Activated naive CD4-positive, alpha-beta T cell treated with anti-CD3 and anti-CD28 coated beads for 36 hours (primary cell): ENCODE results near the gene TRIM7. TPM values are rescaled to one million over a fixed set of nuclear protein-coding genes. Genes with fewer than 3 reads are reported as not detected.
"Not testable (repeated sequence)": the region's sequence is repeated elsewhere in the genome, so short reads cannot be mapped to it uniquely, and the experiment has no call there.

Experiments used
- CTCF ChIA-PET: fragments of 350-600 bp; sonication (Branson Sonifier 250); formaldehyde crosslinking; loops from one replicate; lab custom pipeline; 2021; ENCODE audit warnings: antibody characterized with exemption; lab: Charles Lee
- DNase-seq: peaks from one replicate; pipeline ENCODE4 v3.0.0-alpha.2; 2020
- H3K27ac Mint-ChIP-seq: one replicate; pipeline ENCODE4 v1.8.0; 2021; ENCODE audit warnings: mild to moderate bottlenecking, mixed read lengths
- H3K27me3 Mint-ChIP-seq: one replicate; pipeline ENCODE4 v1.8.0; 2021; ENCODE audit warnings: low read depth, mixed read lengths
- H3K36me3 Mint-ChIP-seq: one replicate; pipeline ENCODE4 v1.8.0; 2021; ENCODE audit warnings: low read depth, mixed read lengths
- H3K4me1 Mint-ChIP-seq: one replicate; pipeline ENCODE4 v1.8.0; 2021; ENCODE audit warnings: low read depth, mixed read lengths
- H3K4me3 Mint-ChIP-seq: one replicate; pipeline ENCODE4 v1.8.0; 2021; ENCODE audit warnings: mild to moderate bottlenecking, moderate library complexity, mixed read lengths
- H3K9me3 Mint-ChIP-seq: one replicate; pipeline ENCODE4 v1.8.0; 2021; ENCODE audit warnings: mixed read lengths
- intact Hi-C: fragments of 100-400 bp; cut with micrococcal nuclease; formaldehyde crosslinking; loops from one replicate; pipeline ENCODE4 v1.15.1; 2023
- total RNA-seq, 2 experiments: library from RNA; stranded (reverse); gene quantifications; one replicate each; pipeline ENCODE4 v1.2.3, GENCODE V29; 2021

Gene TRIM7
- total RNA-seq, 2 experiments from 2014 or later = 1.6 to 1.8 TPM

- peaks cover 29% of the 10 kb centered on the region for H3K27me3 Mint-ChIP-seq
- peaks cover 47% of the 10 kb centered on the region for H3K4me1 Mint-ChIP-seq
- CTCF ChIA-PET = interaction anchor here (0.6 to 1.2 kb wide), 2 partner anchors 13 to 55 kb away, joined by 4 read pairs; no protein-coding TSS in a partner anchor
- H3K36me3 Mint-ChIP-seq = no peaks in the 10 kb centered on the region
- no peak for DNase-seq
- peak overlapping the region; percentile 85 for H3K4me3 Mint-ChIP-seq
- no peaks in the 10 kb centered on the region for H3K9me3 Mint-ChIP-seq
- peak overlapping the region; percentile 90 for H3K27ac Mint-ChIP-seq
- intact Hi-C loops = loop anchor here (2.0 kb wide), 2 partner anchors 301 to 353 kb away; partner anchors contain the start of gene ZFP62
Observed at GRCh38 chr5:181161534-181162175, 43.3 kb downstream of the TRIM7 start.

GRCh38 chr5:181160755-181161533, 44.1 kb downstream of the TRIM7 start:
- H3K4me3 Mint-ChIP-seq = peak overlapping the region; percentile 85
- DNase-seq = peak; percentile 64
- intact Hi-C loops = loop anchor here (1.0 to 2.0 kb wide), 5 partner anchors 27 to 352 kb away; partner anchors contain the start of genes TRIM41 and ZFP62
- H3K27ac Mint-ChIP-seq = peak overlapping the region; percentile 90
- peaks cover 23% of the 10 kb centered on the region for H3K27me3 Mint-ChIP-seq
- H3K4me1 Mint-ChIP-seq = peaks cover 40% of the 10 kb centered on the region
- H3K36me3 Mint-ChIP-seq, H3K9me3 Mint-ChIP-seq: not testable (repeated sequence)
- CTCF ChIA-PET = interaction anchor here (0.9 to 1.3 kb wide), 2 partner anchors 24 to 44 kb away, joined by 3 to 5 read pairs; partner anchors contain the start of gene TRIM7

GRCh38 chr5:181160152-181160754, 44.7 kb downstream of the TRIM7 start:
- H3K4me3 Mint-ChIP-seq = peak overlapping the region; percentile 60
- CTCF ChIA-PET = interaction anchor here (0.9 to 1.5 kb wide), 4 partner anchors 21 to 330 kb away, joined by 3 to 5 read pairs (median 4); partner anchors contain the start of gene TRIM7

GRCh38 chr5:181159286-181160151, 45.5 kb downstream of the TRIM7 start:
- peaks cover 14% of the 10 kb centered on the region for H3K27me3 Mint-ChIP-seq
- intact Hi-C loops = loop anchor here (1.0 to 2.0 kb wide), 8 partner anchors 25 to 375 kb away; partner anchors contain the start of genes TRIM41 and ZFP62
- H3K4me1 Mint-ChIP-seq = peaks cover 34% of the 10 kb centered on the region
- H3K4me3 Mint-ChIP-seq = peak overlapping the region; percentile 11
- no peaks in the 10 kb centered on the region for H3K9me3 Mint-ChIP-seq
- H3K27ac Mint-ChIP-seq = peak overlapping the region; percentile 85
- CTCF ChIA-PET = interaction anchor here (0.8 to 1.5 kb wide), 8 partner anchors 9 to 377 kb away, joined by 3 to 5 read pairs (median 3); partner anchors contain the start of gene TRIM7
- no peaks in the 10 kb centered on the region for H3K36me3 Mint-ChIP-seq
- DNase-seq = peak; percentile 97

More at GRCh38 chr5:181160152-181160754, 44.7 kb downstream of the TRIM7 start:
- Mint-ChIP-seq H3K27me3 (peaks cover 18% of the 10 kb centered on the region), H3K36me3 (no peaks in the 10 kb centered on the region), H3K4me1 (peaks cover 36% of the 10 kb centered on the region), H3K27ac (peak overlapping the region; percentile 72), H3K9me3 (no peaks in the 10 kb centered on the region)
- intact Hi-C loops = loop anchor here (1.0 to 2.0 kb wide), 5 partner anchors 28 to 351 kb away; partner anchors contain the start of genes TRIM41 and ZFP62
- DNase-seq = peak; percentile 92

GRCh38 chr5:181158869-181159268, 46.1 kb downstream of the TRIM7 start:
- H3K4me1 Mint-ChIP-seq = peaks cover 35% of the 10 kb centered on the region
- no peaks in the 10 kb centered on the region for H3K36me3 Mint-ChIP-seq
- peaks cover 12% of the 10 kb centered on the region for H3K27me3 Mint-ChIP-seq
- H3K27ac Mint-ChIP-seq = no peak overlapping the region
- no peak for DNase-seq
- H3K9me3 Mint-ChIP-seq = no peaks in the 10 kb centered on the region
- intact Hi-C loops = loop anchor here (1.0 to 2.0 kb wide), 3 partner anchors 25 to 375 kb away; no protein-coding TSS in a partner anchor
- CTCF ChIA-PET = interaction anchor here (0.8 to 1.5 kb wide), 7 partner anchors 10 to 376 kb away, joined by 3 to 4 read pairs (median 3); no protein-coding TSS in a partner anchor
- no peak overlapping the region for H3K4me3 Mint-ChIP-seq

- no peak for DNase-seq
- CTCF ChIA-PET = interaction anchor here (0.7 kb wide), 1 partner anchor 34 kb away, joined by 3 read pairs; no protein-coding TSS in a partner anchor
- Mint-ChIP-seq H3K4me3 (no peak overlapping the region), H3K36me3 (no peaks in the 10 kb centered on the region), H3K4me1 (peaks cover 25% of the 10 kb centered on the region), H3K27me3 (peaks cover 4% of the 10 kb centered on the region), H3K9me3 (no peaks in the 10 kb centered on the region), H3K27ac (no peak overlapping the region)
- intact Hi-C loops = no loop called here
Observed at GRCh38 chr5:181156758-181157157, 48.2 kb downstream of the TRIM7 start.

- Mint-ChIP-seq H3K27me3 (peaks cover 22% of the 10 kb centered on the region), H3K36me3 (no peaks in the 10 kb centered on the region), H3K4me1 (peaks cover 5% of the 10 kb centered on the region), H3K27ac (no peak overlapping the region), H3K9me3 (no peaks in the 10 kb centered on the region), H3K4me3 (no peak overlapping the region)
- CTCF ChIA-PET = interaction anchor here (0.7 kb wide), 1 partner anchor 315 kb away, joined by 3 read pairs; no protein-coding TSS in a partner anchor
- intact Hi-C loops = no loop called here
- peak; percentile 54 for DNase-seq
Observed at GRCh38 chr5:181153814-181154213, 51.2 kb downstream of the TRIM7 start.

GRCh38 chr5:181152406-181152805, 52.6 kb downstream of the TRIM7 start:
- CTCF ChIA-PET = no interaction called here
- Mint-ChIP-seq H3K27me3 (peaks cover 29% of the 10 kb centered on the region), H3K36me3 (no peaks in the 10 kb centered on the region), H3K27ac (no peak overlapping the region), H3K4me1 (peaks cover 5% of the 10 kb centered on the region), H3K4me3 (no peak overlapping the region), H3K9me3 (no peaks in the 10 kb centered on the region)
- intact Hi-C loops = no loop called here
- DNase-seq = no peak

GRCh38 chr5:181151146-181151545, 53.9 kb downstream of the TRIM7 start:
- no peak for DNase-seq
- intact Hi-C loops = no loop called here
- Mint-ChIP-seq H3K36me3 (no peaks in the 10 kb centered on the region), H3K9me3 (no peaks in the 10 kb centered on the region), H3K4me3 (no peak overlapping the region), H3K27ac (no peak overlapping the region), H3K4me1 (peaks cover 5% of the 10 kb centered on the region), H3K27me3 (peaks cover 33% of the 10 kb centered on the region)
- CTCF ChIA-PET = interaction anchor here (0.7 kb wide), 1 partner anchor 9 kb away, joined by 4 read pairs; no protein-coding TSS in a partner anchor

- H3K27me3 Mint-ChIP-seq = peaks cover 35% of the 10 kb centered on the region
- intact Hi-C loops = no loop called here
- H3K4me3 Mint-ChIP-seq = no peak overlapping the region
- no peak overlapping the region for H3K27ac Mint-ChIP-seq
- peaks cover 5% of the 10 kb centered on the region for H3K4me1 Mint-ChIP-seq
- no peaks in the 10 kb centered on the region for H3K36me3 Mint-ChIP-seq
- no peak for DNase-seq
- H3K9me3 Mint-ChIP-seq = peaks cover under 1% of the 10 kb centered on the region
- CTCF ChIA-PET = interaction anchor here (1.0 kb wide), 1 partner anchor 9 kb away, joined by 4 read pairs; no protein-coding TSS in a partner anchor
Observed at GRCh38 chr5:181149806-181150733, 54.9 kb downstream of the TRIM7 start.
